Body of pancreas (tissue), 4 donors: Measurements from ENCODE around the gene PPL.

Experiments
- CTCF ChIP-seq, 7 experiments: fragments of 450-650 bp in 4 of 7; fragments of 200-600 bp in 3 of 7; sonication (generic) in 3 of 7; IDR thresholded peaks; one replicate each; pipeline ENCODE4 v1.5.1; 2016 to 2019; ENCODE audit warnings: antibody characterized with exemption in 7 of 7
- POLR2A ChIP-seq, 3 donors: fragments of 450-650 bp; IDR thresholded peaks; one replicate each; pipeline ENCODE4 v1.6.1; 2016; ENCODE audit warnings: antibody characterized with exemption in 3 of 3, mild to moderate bottlenecking in 2 of 3

GRCh38 chr16:4942481-4942880 lies 5.5 kb upstream of the PPL start:
- TF ChIP-seq POLR2A (IDR thresholded peaks at IDR 0.05) (no peak), CTCF (IDR thresholded peaks at IDR 0.05) (no peak)
